Astrocyte of the hippocampus (primary cell): Measurements from ENCODE around the gene DYNC2I2.
"Not testable (repeated sequence)": the region's sequence is repeated elsewhere in the genome, so short reads cannot be mapped to it uniquely, and the experiment has no call there.

ENCODE experiments used
- DNase-seq: peaks from one replicate; pipeline ENCODE4 v3.0.0; 2011; ENCODE audit warnings: low read depth, low spot score

DYNC2I2 gene

GRCh38 chr9:128615571-128615970, 41.1 kb downstream of the DYNC2I2 start:
- DNase-seq: no peak

- no peak for DNase-seq
These were observed 41.9 kb downstream of the DYNC2I2 start for GRCh38 chr9:128614728-128615127.

- DNase-seq: no peak
These were observed 44.9 kb downstream of the DYNC2I2 start for GRCh38 chr9:128611600-128612394.

- DNase-seq: no peak
These were observed 45.8 kb downstream of the DYNC2I2 start for GRCh38 chr9:128610897-128611296.

GRCh38 chr9:128607642-128608350, 48.9 kb downstream of the DYNC2I2 start:
- DNase-seq: peak; percentile 89

- no peak for DNase-seq
These were observed 53.0 kb downstream of the DYNC2I2 start for GRCh38 chr9:128603697-128604096.

- DNase-seq: no peak
These were observed 56.5 kb downstream of the DYNC2I2 start for GRCh38 chr9:128600099-128600498.

GRCh38 chr9:128595471-128595870, 61.2 kb downstream of the DYNC2I2 start:
- DNase-seq: no peak

GRCh38 chr9:128593856-128594255, 62.8 kb downstream of the DYNC2I2 start:
- DNase-seq: no peak

- DNase-seq: no peak
These were observed 63.6 kb downstream of the DYNC2I2 start for GRCh38 chr9:128593039-128593438.

GRCh38 chr9:128588581-128589233, 67.9 kb downstream of the DYNC2I2 start:
- DNase-seq: no peak

- DNase-seq: no peak
These were observed 69.2 kb downstream of the DYNC2I2 start for GRCh38 chr9:128587453-128587852.

GRCh38 chr9:128586934-128587333, 69.7 kb downstream of the DYNC2I2 start:
- DNase-seq: not testable (repeated sequence)

GRCh38 chr9:128585155-128585554, 71.5 kb downstream of the DYNC2I2 start:
- DNase-seq: not testable (repeated sequence)
